Activated T-cell treated with anti-CD3 and anti-CD28 coated beads, Interleukin-2, amount 50 U/mL, for 1 hour (primary cell): ENCODE data around the gene PDE10A.
"Not testable (repeated sequence)": the region's sequence is repeated elsewhere in the genome, so short reads cannot be mapped to it uniquely, and the experiment has no call there.

Source experiments
- DNase-seq: peaks from one replicate; pipeline ENCODE4 v3.0.0-alpha.2; 2020

Gene PDE10A

GRCh38 chr6:165519316-165519715 is 143.7 kb downstream of the PDE10A start:
- no peak for DNase-seq

GRCh38 chr6:165515963-165516624 is 146.9 kb downstream of the PDE10A start:
- no peak for DNase-seq

GRCh38 chr6:165514621-165515020 is 148.4 kb downstream of the PDE10A start:
- DNase-seq, result no peak

- DNase-seq, result no peak
Measured at GRCh38 chr6:165511807-165512206, 151.2 kb downstream of the PDE10A start.

- DNase-seq, result no peak
Measured at GRCh38 chr6:165508321-165508869, 154.6 kb downstream of the PDE10A start.

GRCh38 chr6:165506657-165507056 is 156.4 kb downstream of the PDE10A start:
- no peak for DNase-seq

- DNase-seq, result not testable (repeated sequence)
Measured at GRCh38 chr6:165500214-165500907, 162.7 kb downstream of the PDE10A start.

- no peak for DNase-seq
Measured at GRCh38 chr6:165497472-165497871, 165.6 kb downstream of the PDE10A start.

- no peak for DNase-seq
Measured at GRCh38 chr6:165488624-165489295, 174.3 kb downstream of the PDE10A start.

- no peak for DNase-seq
Measured at GRCh38 chr6:165487950-165488349, 175.1 kb downstream of the PDE10A start.

- no peak for DNase-seq
Measured at GRCh38 chr6:165487347-165487746, 175.7 kb downstream of the PDE10A start.

- no peak for DNase-seq
Measured at GRCh38 chr6:165486183-165487137, 176.6 kb downstream of the PDE10A start.

GRCh38 chr6:165484178-165484889 is 178.7 kb downstream of the PDE10A start:
- DNase-seq, result no peak

GRCh38 chr6:165481921-165482320 is 181.1 kb downstream of the PDE10A start:
- DNase-seq, result no peak

GRCh38 chr6:165480916-165481315 is 182.1 kb downstream of the PDE10A start:
- DNase-seq, result no peak

GRCh38 chr6:165478581-165478980 is 184.5 kb downstream of the PDE10A start:
- DNase-seq, result no peak

- no peak for DNase-seq
Measured at GRCh38 chr6:165469483-165469882, 193.6 kb downstream of the PDE10A start.

GRCh38 chr6:165468340-165469235 is 194.5 kb downstream of the PDE10A start:
- no peak for DNase-seq

GRCh38 chr6:165463499-165463898 is 199.5 kb downstream of the PDE10A start:
- not testable (repeated sequence) for DNase-seq

GRCh38 chr6:165459605-165460301 is 203.3 kb downstream of the PDE10A start:
- not testable (repeated sequence) for DNase-seq
